SKM-1 (cell line): ENCODE results near the gene CASKIN2.

Experiments used
- DNase-seq: peaks from one replicate; lab custom pipeline; 2025; ENCODE audit not compliant: unreplicated experiment; lab: John Stamatoyannopoulos, UW

The CASKIN2 gene

GRCh38 chr17:75505640-75506039 is 9.7 kb downstream of the CASKIN2 start:
- no peak for DNase-seq

GRCh38 chr17:75505152-75505409 is 10.3 kb downstream of the CASKIN2 start:
- no peak for DNase-seq

GRCh38 chr17:75504347-75505151 is 10.8 kb downstream of the CASKIN2 start:
- peak; percentile 35 for DNase-seq

- DNase-seq: no peak
These were observed 11.4 kb downstream of the CASKIN2 start for GRCh38 chr17:75503976-75504346.

- DNase-seq: no peak
These were observed 11.9 kb downstream of the CASKIN2 start for GRCh38 chr17:75503337-75503950.

- DNase-seq: no peak
These were observed 12.5 kb downstream of the CASKIN2 start for GRCh38 chr17:75502721-75503329.

- DNase-seq: no peak
These were observed 13.1 kb downstream of the CASKIN2 start for GRCh38 chr17:75502072-75502720.

GRCh38 chr17:75501378-75502071 is 13.8 kb downstream of the CASKIN2 start:
- no peak for DNase-seq

- DNase-seq: no peak
These were observed 14.7 kb downstream of the CASKIN2 start for GRCh38 chr17:75500419-75501216.

GRCh38 chr17:75499313-75500022 is 15.9 kb downstream of the CASKIN2 start:
- DNase-seq: no peak

- no peak for DNase-seq
These were observed 16.6 kb downstream of the CASKIN2 start for GRCh38 chr17:75498726-75499213.

- no peak for DNase-seq
These were observed 17.2 kb downstream of the CASKIN2 start for GRCh38 chr17:75498039-75498725.

GRCh38 chr17:75496005-75496404 is 19.3 kb downstream of the CASKIN2 start:
- DNase-seq: no peak

GRCh38 chr17:75494326-75494877 is 20.9 kb downstream of the CASKIN2 start:
- no peak for DNase-seq

GRCh38 chr17:75493476-75494129 is 21.7 kb downstream of the CASKIN2 start:
- DNase-seq: no peak

GRCh38 chr17:75492555-75493168 is 22.7 kb downstream of the CASKIN2 start:
- DNase-seq: no peak

- DNase-seq: no peak
These were observed 23.7 kb downstream of the CASKIN2 start for GRCh38 chr17:75491680-75492079.
